ENCODE measurements around the gene PIGV.

Gene PIGV

GRCh38 chr1:26758358-26758757, 29.4 kb upstream of the PIGV start:
- no peak for DNase-seq (ENCODE audit: low read depth)
- H3K4me3 ChIP-seq (ENCODE audit: low read depth, low read length) = no peak overlapping the region
- no peak for TF ChIP-seq CTCF (IDR thresholded peaks at IDR 0.05; ENCODE audit: insufficient read depth, low read depth, low read length, missing control alignments)

- H3K4me3 ChIP-seq (ENCODE audit: low read depth, low read length) = no peak overlapping the region
- no peak for TF ChIP-seq CTCF (IDR thresholded peaks at IDR 0.05; ENCODE audit: insufficient read depth, low read depth, low read length, missing control alignments)
- no peak for DNase-seq (ENCODE audit: low read depth)
These were observed 28.2 kb upstream of the PIGV start for GRCh38 chr1:26759531-26759930.

GRCh38 chr1:26761217-26761616, 26.5 kb upstream of the PIGV start:
- no peak for TF ChIP-seq CTCF (IDR thresholded peaks at IDR 0.05; ENCODE audit: insufficient read depth, low read depth, low read length, missing control alignments)
- DNase-seq (ENCODE audit: low read depth) = no peak
- H3K4me3 ChIP-seq (ENCODE audit: low read depth, low read length) = no peak overlapping the region

GRCh38 chr1:26767714-26768113, 20.0 kb upstream of the PIGV start:
- DNase-seq (ENCODE audit: low read depth) = no peak
- H3K4me3 ChIP-seq (ENCODE audit: low read depth, low read length) = no peak overlapping the region
- no peak for TF ChIP-seq CTCF (IDR thresholded peaks at IDR 0.05; ENCODE audit: insufficient read depth, low read depth, low read length, missing control alignments)

- no peak overlapping the region for H3K4me3 ChIP-seq (ENCODE audit: low read depth, low read length)
- TF ChIP-seq CTCF (IDR thresholded peaks at IDR 0.05; ENCODE audit: insufficient read depth, low read depth, low read length, missing control alignments) = no peak
- no peak for DNase-seq (ENCODE audit: low read depth)
These were observed 19.0 kb upstream of the PIGV start for GRCh38 chr1:26768755-26769154.

GRCh38 chr1:26771285-26771642, 16.5 kb upstream of the PIGV start:
- peak; percentile 21 for DNase-seq (ENCODE audit: low read depth)

More at GRCh38 chr1:26771285-26771642, 16.5 kb upstream of the PIGV start:
- no peak for TF ChIP-seq CTCF (IDR thresholded peaks at IDR 0.05; ENCODE audit: insufficient read depth, low read depth, low read length, missing control alignments)
- no peak overlapping the region for H3K4me3 ChIP-seq (ENCODE audit: low read depth, low read length)

Data from GM12865 (cell line).